Fibroblast of gingiva (primary cell): ENCODE results near the gene COPZ2.
"Not testable (repeated sequence)": the region's sequence is repeated elsewhere in the genome, so short reads cannot be mapped to it uniquely, and the experiment has no call there.

Source experiments
- DNase-seq: peaks from one replicate; pipeline ENCODE4 v3.0.0-alpha.2; 2011; ENCODE audit warnings: low read depth

Gene COPZ2

GRCh38 chr17:48006936-48007709 is 30.5 kb downstream of the COPZ2 start:
- DNase-seq = peak; percentile 20

DNA sequence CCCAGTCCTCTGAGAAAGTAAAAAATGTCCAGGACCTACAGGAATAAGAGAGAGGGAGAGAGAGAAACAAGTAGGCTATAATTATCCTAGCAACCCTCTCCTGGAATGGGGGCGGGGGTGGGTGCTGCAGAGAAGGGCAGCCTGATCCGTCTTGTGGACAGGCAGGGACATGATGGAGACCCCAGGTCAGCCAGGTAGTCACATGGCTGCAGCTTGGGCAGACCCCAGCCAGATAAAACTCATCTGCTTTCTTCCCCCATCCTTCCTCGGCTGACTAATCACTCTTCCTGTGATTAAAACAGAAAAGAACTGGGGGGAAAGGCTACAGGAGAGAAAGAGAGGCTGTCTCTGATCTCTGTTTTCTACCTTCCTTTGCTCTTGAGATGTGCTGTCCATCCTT is 32.6 kb downstream of the COPZ2 start:
- no peak for DNase-seq

GRCh38 chr17:48003417-48004151 is 34.0 kb downstream of the COPZ2 start:
- DNase-seq = no peak

GRCh38 chr17:48002916-48003416 is 34.6 kb downstream of the COPZ2 start:
- no peak for DNase-seq

- peak; percentile 70 for DNase-seq
Measured at GRCh38 chr17:48002266-48002915, 35.2 kb downstream of the COPZ2 start.

- DNase-seq = not testable (repeated sequence)
Measured at GRCh38 chr17:48001657-48002056, 35.9 kb downstream of the COPZ2 start.

DNA sequence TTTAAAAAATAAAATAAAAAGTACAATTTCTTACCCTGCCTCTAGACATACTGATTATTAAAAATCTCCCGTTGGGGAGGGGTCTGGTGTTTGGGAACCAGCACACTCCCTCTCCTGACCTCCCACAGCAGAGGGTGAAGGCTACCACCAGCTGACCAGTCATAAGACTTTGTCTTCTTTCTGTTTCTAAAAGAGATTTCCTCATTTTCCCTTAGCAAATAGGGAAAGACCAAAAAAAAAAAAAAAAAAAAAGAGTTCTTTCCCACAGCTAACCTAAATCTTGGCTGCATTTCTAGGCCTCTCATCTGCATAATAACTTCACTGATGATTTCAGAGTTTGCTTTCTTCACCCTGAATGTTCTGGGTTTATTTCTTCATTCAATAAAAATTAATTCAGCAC is 36.4 kb downstream of the COPZ2 start:
- peak; percentile 26 for DNase-seq

- DNase-seq = no peak
Measured at GRCh38 chr17:47999582-47999981, 38.0 kb downstream of the COPZ2 start.

DNA sequence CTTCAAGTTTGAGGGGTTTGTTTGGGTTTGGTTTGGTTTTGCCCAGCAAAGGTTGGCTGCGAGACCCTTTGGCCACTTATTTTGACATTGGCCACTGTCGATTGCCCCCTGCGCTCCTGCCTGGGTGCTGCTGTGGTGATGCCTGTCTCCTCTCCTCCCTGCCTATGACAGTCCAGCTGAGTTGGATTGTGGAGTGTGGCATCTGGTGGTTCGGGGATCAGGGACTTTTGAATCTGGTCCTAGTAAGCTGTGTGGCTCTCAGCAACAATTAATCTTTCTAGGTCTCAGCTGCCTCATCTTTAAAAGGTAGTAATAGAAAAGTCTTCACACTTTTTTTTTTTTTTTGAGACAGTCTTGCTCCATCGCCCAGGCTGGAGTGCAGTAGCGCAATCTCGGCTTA is 39.6 kb downstream of the COPZ2 start:
- no peak for DNase-seq

DNA sequence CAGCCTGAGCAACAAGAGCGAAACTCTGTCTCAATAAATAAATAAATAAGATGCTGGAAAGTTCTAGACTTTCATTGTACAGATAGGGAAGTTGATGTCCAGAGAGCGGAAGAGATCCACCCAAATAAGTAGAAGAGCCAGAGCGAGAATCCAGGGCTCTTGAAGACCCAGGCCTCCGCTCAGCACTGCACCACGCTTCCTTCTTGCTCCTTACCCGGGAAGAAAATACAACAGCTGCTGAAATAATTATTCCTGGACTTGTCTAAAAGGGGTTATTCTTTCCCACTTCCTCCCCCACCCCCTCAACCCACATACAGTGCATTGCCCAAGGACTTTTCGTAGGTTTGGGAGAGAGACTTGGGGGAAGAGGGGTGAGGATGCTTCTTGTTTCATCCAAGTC is 40.0 kb downstream of the COPZ2 start:
- DNase-seq = no peak

- DNase-seq = no peak
Measured at GRCh38 chr17:47996201-47996600, 41.4 kb downstream of the COPZ2 start.

- no peak for DNase-seq
Measured at GRCh38 chr17:47995241-47995935, 42.2 kb downstream of the COPZ2 start.

DNA sequence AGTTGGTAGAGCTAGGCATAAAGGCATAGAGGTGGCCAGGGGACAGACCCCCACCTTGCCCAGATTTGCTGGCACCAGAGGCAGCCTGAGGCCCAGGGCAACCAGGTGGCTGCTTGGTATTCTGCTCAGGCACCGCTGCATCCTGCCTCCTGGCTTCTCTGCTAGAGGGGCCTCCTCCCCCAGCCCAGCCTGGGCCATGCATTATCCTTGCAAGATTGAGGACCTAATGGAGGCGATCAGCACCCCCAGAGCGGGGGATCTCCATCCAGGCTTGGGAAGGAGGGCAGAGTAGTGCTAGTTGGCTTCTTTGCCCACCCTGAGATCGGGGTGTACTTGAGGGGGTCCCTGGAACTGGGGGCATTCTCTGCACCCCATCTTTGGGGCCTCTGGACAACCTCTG is 42.9 kb downstream of the COPZ2 start:
- DNase-seq = no peak

- DNase-seq = no peak
Measured at GRCh38 chr17:47993964-47994363, 43.6 kb downstream of the COPZ2 start.

GRCh38 chr17:47993031-47993564 is 44.5 kb downstream of the COPZ2 start:
- DNase-seq = no peak

DNA sequence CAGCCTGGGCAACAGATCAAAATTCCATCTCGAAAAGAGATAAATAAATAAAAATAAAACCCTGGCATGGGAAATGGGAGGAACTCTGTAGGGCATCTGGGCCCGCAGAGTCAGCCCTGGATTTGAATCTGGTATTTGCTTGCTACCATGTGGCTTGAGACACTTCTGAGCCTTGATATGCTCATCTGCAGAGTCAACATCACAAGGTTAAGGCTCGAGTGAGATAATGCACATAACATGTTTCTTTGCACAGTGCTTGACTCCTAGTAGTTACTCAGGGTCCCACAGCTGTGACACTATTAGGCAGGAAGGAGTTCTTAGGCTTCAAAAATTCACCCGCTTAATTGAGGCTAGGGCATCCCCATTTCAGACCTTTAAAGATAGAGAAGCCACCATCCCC is 45.4 kb downstream of the COPZ2 start:
- DNase-seq = no peak

GRCh38 chr17:47990962-47991731 is 46.5 kb downstream of the COPZ2 start:
- no peak for DNase-seq

DNA sequence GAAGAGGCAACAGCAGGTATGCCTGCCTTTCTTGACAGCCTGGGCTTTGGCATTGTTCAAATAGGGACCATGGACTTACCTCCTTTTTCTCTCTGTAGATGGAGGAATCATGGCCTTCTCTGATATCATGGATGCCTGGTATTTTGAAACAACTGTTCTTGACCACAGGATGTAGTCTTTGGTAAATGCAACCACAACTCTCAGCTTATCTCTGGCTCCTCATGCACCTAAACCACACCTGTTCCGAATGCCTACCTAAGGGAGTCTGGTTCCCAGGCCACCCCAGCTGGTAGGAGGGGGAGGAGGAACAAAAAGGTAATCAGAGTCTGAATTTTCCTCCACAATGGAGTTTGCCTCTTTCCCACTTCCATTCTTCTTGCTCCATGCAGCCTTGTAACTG is 47.9 kb downstream of the COPZ2 start:
- DNase-seq = no peak

GRCh38 chr17:47989159-47989558 is 48.4 kb downstream of the COPZ2 start:
- no peak for DNase-seq

- DNase-seq = not testable (repeated sequence)
Measured at GRCh38 chr17:47988445-47988844, 49.2 kb downstream of the COPZ2 start.

DNA sequence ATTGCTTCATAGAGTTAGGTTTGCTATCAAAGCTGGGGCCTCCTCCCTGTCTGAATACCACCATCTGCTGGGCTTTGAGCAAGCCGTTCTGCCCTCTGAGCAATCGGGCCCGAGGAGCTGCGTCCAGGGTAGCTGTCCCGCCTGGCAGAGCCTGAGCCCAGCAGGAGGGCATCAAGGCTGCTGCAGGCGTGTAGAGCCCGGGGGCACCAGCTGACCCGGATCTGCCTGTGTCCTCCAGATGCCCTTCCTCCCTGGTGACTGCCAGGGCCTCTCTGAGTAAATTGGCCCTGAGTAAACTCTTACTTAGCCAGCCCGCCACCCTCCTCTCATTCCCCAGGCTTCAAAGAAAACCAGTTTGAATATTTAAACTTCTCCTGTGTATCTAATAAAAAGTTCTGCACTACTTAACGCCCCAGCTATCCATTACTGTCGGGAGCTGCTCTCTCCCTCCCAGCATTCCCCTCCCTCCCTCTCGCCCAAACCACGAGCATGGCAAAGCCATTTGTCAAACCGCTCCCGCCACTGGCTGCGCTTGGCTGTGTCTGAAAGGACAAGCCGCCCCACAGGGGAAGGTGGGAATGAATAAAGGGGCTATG is 50.3 kb downstream of the COPZ2 start:
- peak; percentile 22 for DNase-seq
